IMR-90 (cell line): ENCODE measurements around the gene ALDH1B1. TPM values are rescaled to one million over a fixed set of nuclear protein-coding genes. Genes with fewer than 3 reads are reported as not detected.

Experiments used
- ATAC-seq: fragments of 200-7000 bp; cut with Tn5 transposase; 2 replicates; pipeline ENCODE4 v1.9.1; 2020; ENCODE audit warnings: low read depth, mild to moderate bottlenecking, moderate library complexity
- BruUV-seq: library from RNA; stranded (reverse); fragments of 400-500 nt; replicated peaks from 2 replicates; lab custom pipeline; 2021; lab: Mats Ljungman, UMichigan
- CTCF ChIA-PET: fragments of 300-600 bp; formaldehyde crosslinking; extraction: SDS; loops from one replicate; lab custom pipeline; 2021; ENCODE audit warnings: antibody characterized with exemption; lab: Yijun Ruan, JAX
- POLR2A ChIA-PET: fragments of 300-600 bp; sonication (Branson Sonifier 250); formaldehyde crosslinking; loops from one replicate; lab custom pipeline; 2022; ENCODE audit warnings: antibody characterized with exemption; ENCODE audit not compliant: unreplicated experiment; lab: Charles Lee
- DNase-seq: peaks from one replicate; pipeline ENCODE4 v3.0.0; 2013
- H2AFZ ChIP-seq: replicated peaks from 2 replicates; pipeline ENCODE3; 2013; ENCODE audit warnings: low read length, mild to moderate bottlenecking; ENCODE audit not compliant: poor library complexity
- H2AK5ac ChIP-seq: 2 replicates; pipeline ENCODE4 v1.6.1; 2013; ENCODE audit warnings: low read depth, low read length, inconsistent platforms
- H2AK9ac ChIP-seq: replicated peaks from 2 replicates; pipeline ENCODE3; 2013; ENCODE audit warnings: mild to moderate bottlenecking, low read depth, low read length, moderate library complexity; ENCODE audit not compliant: poor library complexity
- H2BK120ac ChIP-seq: 2 replicates; pipeline ENCODE4 v1.6.1; 2013; ENCODE audit warnings: low read depth, low read length, inconsistent platforms
- H2BK15ac ChIP-seq: 3 replicates; pipeline ENCODE4 v1.6.1; 2013; ENCODE audit warnings: low read depth, low read length, inconsistent platforms
- H2BK20ac ChIP-seq: 2 replicates; pipeline ENCODE4 v1.6.1; 2013; ENCODE audit warnings: low read depth, mild to moderate bottlenecking, inconsistent platforms, low read length, moderate library complexity
- H2BK5ac ChIP-seq: 2 replicates; pipeline ENCODE4 v1.6.1; 2013; ENCODE audit warnings: mild to moderate bottlenecking, low read depth, low read length, inconsistent platforms; ENCODE audit not compliant: poor library complexity, severe bottlenecking
- H3K14ac ChIP-seq: replicated peaks from 2 replicates; pipeline ENCODE4 v1.6.1; 2013; ENCODE audit warnings: low read depth, low read length, inconsistent platforms
- H3K18ac ChIP-seq: 2 replicates; pipeline ENCODE4 v1.6.1; 2013; ENCODE audit warnings: low read depth, low read length, control low read depth
- H3K23ac ChIP-seq: 2 replicates; pipeline ENCODE4 v1.6.1; 2013; ENCODE audit warnings: low read depth, low read length, inconsistent platforms
- H3K27ac ChIP-seq: 2 replicates; pipeline ENCODE4 v1.5.1; 2013; ENCODE audit warnings: mild to moderate bottlenecking, control low read depth, low read length; ENCODE audit not compliant: insufficient read depth
- H3K27me3 ChIP-seq: 2 replicates; pipeline ENCODE4 v1.6.1; 2013; ENCODE audit warnings: low read length; ENCODE audit not compliant: control insufficient read depth, insufficient read depth
- H3K36me3 ChIP-seq: 2 replicates; pipeline ENCODE4 v1.6.1; 2013; ENCODE audit warnings: low read length, mixed read lengths; ENCODE audit not compliant: control insufficient read depth, insufficient read depth
- H3K4ac ChIP-seq: 2 replicates; pipeline ENCODE4 v1.6.1; 2013; ENCODE audit warnings: low read depth, low read length, inconsistent platforms
- H3K4me1 ChIP-seq: 2 replicates; pipeline ENCODE4 v1.6.1; 2013; ENCODE audit warnings: low read length, mixed read lengths; ENCODE audit not compliant: control insufficient read depth, insufficient read depth
- H3K4me2 ChIP-seq: 2 replicates; pipeline ENCODE4 v1.6.1; 2013; ENCODE audit warnings: low read depth, mild to moderate bottlenecking, control low read depth, low read length, moderate library complexity
- H3K4me3 ChIP-seq: 2 replicates; pipeline ENCODE4 v1.5.1; 2013; ENCODE audit warnings: low read depth, mild to moderate bottlenecking, control low read depth, low read length, moderate library complexity; ENCODE audit not compliant: insufficient read depth
- H3K56ac ChIP-seq: 2 replicates; pipeline ENCODE4 v1.6.1; 2013; ENCODE audit warnings: low read length, inconsistent platforms; ENCODE audit not compliant: insufficient read depth; ENCODE audit errors: extremely low read depth
- H3K79me1 ChIP-seq, 2 experiments: 2 replicates each; pipeline ENCODE4 v1.6.1; 2013; ENCODE audit warnings: low read length in 2 of 2, inconsistent platforms in 1 of 2, low read depth in 1 of 2
- H3K9ac ChIP-seq: 2 replicates; pipeline ENCODE4 v1.6.1; 2013; ENCODE audit warnings: low read depth, low read length, control low read depth
- H3K9me1 ChIP-seq: 2 replicates; pipeline ENCODE4 v1.6.1; 2013; ENCODE audit warnings: low read length, inconsistent platforms; ENCODE audit not compliant: insufficient read depth
- H3K9me3 ChIP-seq: 2 replicates; pipeline ENCODE4 v1.6.1; 2013; ENCODE audit warnings: low read length; ENCODE audit not compliant: control insufficient read depth, insufficient read depth
- H4K20me1 ChIP-seq: 2 replicates; pipeline ENCODE4 v1.6.1; 2013; ENCODE audit warnings: low read length, inconsistent platforms; ENCODE audit not compliant: insufficient read depth
- H4K5ac ChIP-seq: 2 replicates; pipeline ENCODE4 v1.6.1; 2013; ENCODE audit warnings: mild to moderate bottlenecking, low read depth, low read length, control low read depth
- H4K8ac ChIP-seq, 2 experiments: 2 replicates each; pipeline ENCODE4 v1.6.1; 2013; ENCODE audit warnings: low read depth in 2 of 2, low read length in 2 of 2, control low read depth in 1 of 2, inconsistent platforms in 1 of 2
- H4K91ac ChIP-seq: 2 replicates; pipeline ENCODE4 v1.6.1; 2013; ENCODE audit warnings: low read depth, low read length, inconsistent platforms; ENCODE audit not compliant: insufficient read depth
- FOS ChIP-seq: fragments of 150-350 bp; IDR thresholded peaks from 2 replicates; pipeline ENCODE4 v1.6.1; 2016; ENCODE audit warnings: low read depth, low read length
- MAFK ChIP-seq: IDR thresholded peaks from 2 replicates; pipeline ENCODE4 v1.6.1; 2012; ENCODE audit warnings: low read depth, low read length, improper control_type of control experiment
- MXI1 ChIP-seq: IDR thresholded peaks from 2 replicates; pipeline ENCODE4 v1.6.1; 2012; ENCODE audit warnings: low read depth, mild to moderate bottlenecking, low read length, moderate library complexity, borderline replicate concordance
- POLR2A ChIP-seq: IDR thresholded peaks from 2 replicates; pipeline ENCODE4 v1.6.1; 2012; ENCODE audit warnings: mild to moderate bottlenecking, low read depth, low read length
- RAD21 ChIP-seq: IDR thresholded peaks from 2 replicates; pipeline ENCODE4 v1.6.1; 2012; ENCODE audit warnings: low read length, improper control_type of control experiment
- RFX5 ChIP-seq: IDR thresholded peaks from 2 replicates; pipeline ENCODE4 v1.8.0; 2012; ENCODE audit warnings: low read depth, mild to moderate bottlenecking, low read length, moderate library complexity
- SMC3 ChIP-seq: fragments of 150-350 bp; IDR thresholded peaks from 2 replicates; pipeline ENCODE4 v1.6.1; 2016; ENCODE audit warnings: low read depth, mild to moderate bottlenecking, antibody characterized with exemption, low read length, moderate library complexity
- USF2 ChIP-seq: fragments of 150-350 bp; IDR thresholded peaks from 2 replicates; pipeline ENCODE4 v1.6.1; 2017; ENCODE audit warnings: mild to moderate bottlenecking, antibody characterized with exemption, low read length, low read depth
- WGBS, 2 experiments: methylation state at CpG; one replicate each; pipeline versions ENCODE4 v1.1.5 to v1.1.7; 2013; ENCODE audit warnings: missing lambda C conversion rate in 2 of 2; ENCODE audit not compliant: insufficient read length in 1 of 2; ENCODE audit errors: extremely low coverage in 2 of 2; 5-methylcytosine and 5-hydroxymethylcytosine counted together
- dilution Hi-C: fragments of 300-500 bp; cut with HindIII; formaldehyde crosslinking; loops from one replicate; pipeline ENCODE4 v1.14.3; 2018; ENCODE audit warnings: low sequenced_read_pairs; ENCODE audit not compliant: unreplicated experiment
- in situ Hi-C: fragments of 300-500 bp; cut with MboI; formaldehyde crosslinking; loops from 3 replicates; pipeline ENCODE4 v1.14.3; 2019; ENCODE audit warnings: low sequenced_read_pairs, inconsistent platforms, mixed read lengths
- intact Hi-C: fragments of 100-400 bp; cut with micrococcal nuclease; formaldehyde crosslinking; loops from 2 replicates; pipeline ENCODE4 v1.10.0; 2022
- polyA plus RNA-seq, 3 experiments: library from polyadenylated mRNA; depleted of rRNA; stranded (reverse); fragments of >200 nt; gene quantifications; 2 replicates each; pipeline ENCODE4 v1.2.3, GENCODE V29; 2012; ENCODE audit warnings: low replicate concordance in 1 of 3
- total RNA-seq: library from RNA; depleted of rRNA; stranded (reverse); fragments of >200 nt; gene quantifications from 2 replicates; pipeline ENCODE4 v1.2.3, GENCODE V29; 2012
- TF ChIP-seq, protein P1 (sequence below): fragments of 150-350 bp; IDR thresholded peaks from 2 replicates; pipeline ENCODE4 v1.6.1; 2016; ENCODE audit warnings: low read depth, mild to moderate bottlenecking, low read length, moderate library complexity, borderline replicate concordance

Gene ALDH1B1
- total and polyA plus RNA-seq, 2 of the 4 experiments (the other 2 are of a cell fraction) = 29.6 to 37.6 TPM

GRCh38 chr9:38376021-38376670 lies 16.4 kb upstream of the ALDH1B1 start:
- no peak overlapping the region for H4K5ac ChIP-seq
- in situ Hi-C loops = no loop called here
- intact Hi-C loops = no loop called here

More at GRCh38 chr9:38376021-38376670, 16.4 kb upstream of the ALDH1B1 start:
- Histone ChIP-seq H2AK9ac (no peak overlapping the region), H3K4me2 (no peak overlapping the region), H3K14ac (no peak overlapping the region), H2BK120ac (no peak overlapping the region), H2AK5ac (no peak overlapping the region), H3K56ac (no peak overlapping the region), H2BK15ac (no peak overlapping the region), H3K4ac (no peak overlapping the region), H3K9ac (no peak overlapping the region), H3K23ac (no peak overlapping the region), H3K27ac (no peak overlapping the region), H3K18ac (no peak overlapping the region), H4K91ac (no peak overlapping the region), H2AFZ (no peak overlapping the region), H4K8ac (no peak overlapping the region), H3K36me3 (no peaks in the 10 kb centered on the region), H3K9me1 (no peaks in the 10 kb centered on the region), H4K20me1 (no peaks in the 10 kb centered on the region), H3K4me1 (no peaks in the 10 kb centered on the region; the same call in 1 of the 2 replicates), H3K4me3 (no peak overlapping the region), H3K9me3 (no peaks in the 10 kb centered on the region), H3K79me1 (no peaks in the 10 kb centered on the region), H2BK5ac (no peak overlapping the region), H2BK20ac (no peak overlapping the region), H3K27me3 (peaks cover 38% of the 10 kb centered on the region)
- ATAC-seq = no peak
- TF ChIP-seq RAD21 = no peak
- TF ChIP-seq MAFK = no peak
- no peak for TF ChIP-seq POLR2A
- no peak for TF ChIP-seq MXI1
- TF ChIP-seq SMC3 = no peak
- no peak for TF ChIP-seq FOS
- TF ChIP-seq, protein P1, sequence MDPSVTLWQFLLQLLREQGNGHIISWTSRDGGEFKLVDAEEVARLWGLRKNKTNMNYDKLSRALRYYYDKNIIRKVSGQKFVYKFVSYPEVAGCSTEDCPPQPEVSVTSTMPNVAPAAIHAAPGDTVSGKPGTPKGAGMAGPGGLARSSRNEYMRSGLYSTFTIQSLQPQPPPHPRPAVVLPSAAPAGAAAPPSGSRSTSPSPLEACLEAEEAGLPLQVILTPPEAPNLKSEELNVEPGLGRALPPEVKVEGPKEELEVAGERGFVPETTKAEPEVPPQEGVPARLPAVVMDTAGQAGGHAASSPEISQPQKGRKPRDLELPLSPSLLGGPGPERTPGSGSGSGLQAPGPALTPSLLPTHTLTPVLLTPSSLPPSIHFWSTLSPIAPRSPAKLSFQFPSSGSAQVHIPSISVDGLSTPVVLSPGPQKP = no peak
- no peak for TF ChIP-seq RFX5
- no peak for TF ChIP-seq USF2
- ChIA-PET CTCF (interaction anchor here (0.7 to 1.4 kb wide), 2 partner anchors 9 to 433 kb away, joined by 3 to 6 read pairs; no protein-coding TSS in a partner anchor), POLR2A (no interaction called here)
- dilution Hi-C loops = loop anchor here (25.0 kb wide), 1 partner anchor 464 kb away; the partner anchor contains the start of gene SLC25A51
- 53% methylated on average over 2 of the region's 9 CpGs; no CpG with 5 or more reads in 1 of the 2 experiments for WGBS, 2 experiments
- no peak for DNase-seq
- no TSS peak for BruUV-seq
